H9 (cell line): Measurements from ENCODE around the gene CNPPD1. TPM values are rescaled to one million over a fixed set of nuclear protein-coding genes. Genes with fewer than 3 reads are reported as not detected.

Experiments
- DNase-seq: peaks from one replicate; pipeline ENCODE4 v3.0.0-alpha.2; 2017
- H2AFZ ChIP-seq: one replicate; pipeline ENCODE4 v1.6.1; 2013; ENCODE audit warnings: mild to moderate bottlenecking, low read length, control low read depth, moderate library complexity
- H2AK5ac ChIP-seq: 2 replicates; pipeline ENCODE4 v1.6.1; 2013; ENCODE audit warnings: low read length, control low read depth, mixed read lengths; ENCODE audit not compliant: insufficient read length
- H2BK120ac ChIP-seq: one replicate; pipeline ENCODE4 v1.6.1; 2013; ENCODE audit warnings: low read depth, mild to moderate bottlenecking, low read length, control low read depth, inconsistent platforms; ENCODE audit not compliant: poor library complexity, severe bottlenecking
- H2BK12ac ChIP-seq: 2 replicates; pipeline ENCODE4 v1.6.1; 2013; ENCODE audit warnings: low read length, control low read depth, mixed read lengths, low read depth; ENCODE audit not compliant: insufficient read length
- H2BK15ac ChIP-seq: 2 replicates; pipeline ENCODE4 v1.6.1; 2013; ENCODE audit warnings: low read depth, low read length, control low read depth
- H2BK20ac ChIP-seq: one replicate; pipeline ENCODE4 v1.6.1; 2013; ENCODE audit warnings: low read depth, mild to moderate bottlenecking, low read length, control low read depth, inconsistent platforms; ENCODE audit not compliant: poor library complexity, severe bottlenecking
- H2BK5ac ChIP-seq: 2 replicates; pipeline ENCODE4 v1.6.1; 2013; ENCODE audit warnings: low read length, control low read depth, mixed read lengths; ENCODE audit not compliant: insufficient read length
- H3K14ac ChIP-seq: 2 replicates; pipeline ENCODE4 v1.6.1; 2013; ENCODE audit warnings: low read length, control low read depth; ENCODE audit not compliant: insufficient read depth
- H3K18ac ChIP-seq: 2 replicates; pipeline ENCODE4 v1.6.1; 2013; ENCODE audit warnings: low read depth, mild to moderate bottlenecking, mixed read lengths, low read length, control low read depth; ENCODE audit not compliant: insufficient read length
- H3K23ac ChIP-seq: 2 replicates; pipeline ENCODE4 v1.6.1; 2013; ENCODE audit warnings: low read length, control low read depth, mixed read lengths, low read depth; ENCODE audit not compliant: insufficient read length
- H3K23me2 ChIP-seq: 2 replicates; pipeline ENCODE4 v1.6.1; 2013; ENCODE audit warnings: low read depth, mild to moderate bottlenecking, mixed read lengths, low read length, control low read depth; ENCODE audit not compliant: insufficient read length, poor library complexity, severe bottlenecking
- H3K27ac ChIP-seq: 2 replicates; pipeline ENCODE4 v1.5.1; 2013; ENCODE audit warnings: low read length, control low read depth, mixed read lengths, low read depth; ENCODE audit not compliant: insufficient read length
- H3K27me3 ChIP-seq: 2 replicates; pipeline ENCODE4 v1.6.1; 2013; ENCODE audit warnings: low read length, control low read depth, inconsistent platforms; ENCODE audit not compliant: insufficient read depth
- H3K4ac ChIP-seq: 2 replicates; pipeline ENCODE4 v1.6.1; 2013; ENCODE audit warnings: low read depth, mild to moderate bottlenecking, control low read depth, inconsistent platforms, low read length, moderate library complexity
- H3K4me1 ChIP-seq: 2 replicates; pipeline ENCODE4 v1.6.1; 2013; ENCODE audit warnings: low read length, control low read depth, inconsistent platforms; ENCODE audit not compliant: insufficient read depth
- H3K4me2 ChIP-seq: 2 replicates; pipeline ENCODE4 v1.6.1; 2013; ENCODE audit warnings: low read length, control low read depth, mixed read lengths; ENCODE audit not compliant: insufficient read length, insufficient read depth
- H3K56ac ChIP-seq: 2 replicates; pipeline ENCODE4 v1.6.1; 2013; ENCODE audit warnings: low read depth, mild to moderate bottlenecking, mixed read lengths, low read length, control low read depth; ENCODE audit not compliant: insufficient read length
- H3K79me1 ChIP-seq: 2 replicates; pipeline ENCODE4 v1.6.1; 2013; ENCODE audit warnings: low read depth, mild to moderate bottlenecking, moderate library complexity, low read length, control low read depth, inconsistent platforms; ENCODE audit not compliant: insufficient read depth, poor library complexity, severe bottlenecking
- H3K79me2 ChIP-seq: 2 replicates; pipeline ENCODE4 v1.6.1; 2013; ENCODE audit warnings: low read length, control low read depth, inconsistent platforms; ENCODE audit not compliant: insufficient read depth
- H3K9ac ChIP-seq: 2 replicates; pipeline ENCODE4 v1.6.1; 2013; ENCODE audit warnings: low read length, control low read depth, mixed read lengths; ENCODE audit not compliant: insufficient read length; ENCODE audit errors: extremely low read depth
- H3K9me3 ChIP-seq: one replicate; pipeline ENCODE4 v1.6.1; 2013; ENCODE audit warnings: low read depth, low read length, inconsistent platforms; ENCODE audit not compliant: control insufficient read depth
- H3T11ph ChIP-seq: one replicate; pipeline ENCODE4 v1.6.1; 2013; ENCODE audit warnings: mild to moderate bottlenecking, low read length, control low read depth, inconsistent platforms
- H4K20me1 ChIP-seq: one replicate; pipeline ENCODE4 v1.6.1; 2013; ENCODE audit not compliant: control insufficient read depth, insufficient read length, insufficient read depth
- H4K5ac ChIP-seq: 2 replicates; pipeline ENCODE4 v1.6.1; 2013; ENCODE audit warnings: low read depth, mild to moderate bottlenecking, mixed read lengths, low read length, control low read depth; ENCODE audit not compliant: insufficient read length
- H4K8ac ChIP-seq: replicated peaks from 2 replicates; pipeline ENCODE4 v1.6.1; 2013; ENCODE audit warnings: low read length, control low read depth, mixed read lengths, low read depth; ENCODE audit not compliant: insufficient read length
- H4K91ac ChIP-seq: 2 replicates; pipeline ENCODE4 v1.6.1; 2013; ENCODE audit warnings: low read depth, mild to moderate bottlenecking, moderate library complexity, mixed read lengths, low read length, control low read depth; ENCODE audit not compliant: insufficient read length
- H3K27ac Mint-ChIP-seq, 3 experiments: 2 replicates in 2 of 3; 3 replicates in 1 of 3; pipeline ENCODE4 v1.8.0; 2020 to 2021; ENCODE audit warnings: mixed read lengths in 3 of 3, mild to moderate bottlenecking in 1 of 3, moderate library complexity in 1 of 3
- H3K27me3 Mint-ChIP-seq: 2 replicates; pipeline ENCODE4 v1.8.0; 2021; ENCODE audit warnings: low read depth, mild to moderate bottlenecking, moderate library complexity, mixed read lengths
- H3K36me3 Mint-ChIP-seq, 3 experiments: 2 replicates in 2 of 3; 3 replicates in 1 of 3; pipeline ENCODE4 v1.8.0; 2020 to 2021; ENCODE audit warnings: low read depth in 3 of 3, mixed read lengths in 3 of 3; ENCODE audit not compliant: insufficient read depth in 1 of 3
- H3K4me1 Mint-ChIP-seq, 2 experiments: 2 replicates each; pipeline ENCODE4 v1.8.0; 2020; ENCODE audit warnings: mixed read lengths in 2 of 2
- H3K4me3 Mint-ChIP-seq, 2 experiments: 2 replicates in 1 of 2; 3 replicates in 1 of 2; pipeline ENCODE4 v1.8.0; 2020 to 2021; ENCODE audit warnings: mild to moderate bottlenecking in 2 of 2, mixed read lengths in 2 of 2, moderate library complexity in 1 of 2
- H3K9me3 Mint-ChIP-seq, 2 experiments: 2 replicates in 1 of 2; 3 replicates in 1 of 2; pipeline ENCODE4 v1.8.0; 2020; ENCODE audit warnings: mild to moderate bottlenecking in 2 of 2, mixed read lengths in 2 of 2, moderate library complexity in 1 of 2
- WGBS: extraction: QIAGEN DNeasy Blood & Tissue Kit; methylation state at CpG from one replicate; pipeline ENCODE4 v1.1.7; 2013; ENCODE audit warnings: missing lambda C conversion rate, low lambda C conversion rate, mixed read lengths; ENCODE audit not compliant: insufficient read length; ENCODE audit errors: extremely low coverage; 5-methylcytosine and 5-hydroxymethylcytosine counted together
- total RNA-seq: library from RNA; stranded (reverse); gene quantifications from 2 replicates; pipeline ENCODE4 v1.2.1, GENCODE V29; 2021
- TF ChIP-seq, protein P1 (sequence below): fragments of 200-600 bp; sonication (generic); conservative IDR thresholded peaks from 3 replicates; pipeline ENCODE4 v1.8.0; 2021; ENCODE audit warnings: antibody characterized with exemption, mild to moderate bottlenecking

The CNPPD1 gene
- total RNA-seq, 1 experiment from 2014 or later: 33.0 TPM

- Histone ChIP-seq H2BK120ac (no peak overlapping the region), H3K18ac (no peak overlapping the region), H4K20me1 (no peaks in the 10 kb centered on the region), H2BK12ac (no peak overlapping the region), H3K23ac (no peak overlapping the region), H3T11ph (no peak overlapping the region), H2AFZ (no peak overlapping the region), H3K9me3 (no peaks in the 10 kb centered on the region), H3K79me1 (no peaks in the 10 kb centered on the region), H3K4ac (no peak overlapping the region), H3K14ac (no peak overlapping the region), H4K91ac (no peak overlapping the region), H4K8ac (no peak overlapping the region), H3K23me2 (peaks cover 5% of the 10 kb centered on the region), H2BK5ac (no peak overlapping the region), H3K9ac (no peak overlapping the region), H2AK5ac (no peak overlapping the region), H2BK20ac (no peak overlapping the region), H3K4me1 (no peaks in the 10 kb centered on the region), H4K5ac (no peak overlapping the region), H3K27ac (no peak overlapping the region), H2BK15ac (no peak overlapping the region), H3K4me2 (no peak overlapping the region), H3K27me3 (no peaks in the 10 kb centered on the region; the same call in 1 of the 2 replicates), H3K56ac (no peak overlapping the region), H3K79me2 (no peaks in the 10 kb centered on the region)
- Mint-ChIP-seq H3K27me3 (peaks cover 11% of the 10 kb centered on the region), H3K27ac (no peak overlapping the region), H3K4me1 (peaks cover 15 to 22% of the 10 kb centered on the region in 2 experiments), H3K36me3 (peaks cover 3 to 12% (median 12%) of the 10 kb centered on the region in 3 experiments; a peak in 6 of 7 replicates), H3K4me3 (no peak overlapping the region), H3K9me3 (no peaks in the 10 kb centered on the region)
- no peak for DNase-seq
- WGBS: no CpG with 5 or more reads among the region's 4 CpGs
- TF ChIP-seq, protein P1, sequence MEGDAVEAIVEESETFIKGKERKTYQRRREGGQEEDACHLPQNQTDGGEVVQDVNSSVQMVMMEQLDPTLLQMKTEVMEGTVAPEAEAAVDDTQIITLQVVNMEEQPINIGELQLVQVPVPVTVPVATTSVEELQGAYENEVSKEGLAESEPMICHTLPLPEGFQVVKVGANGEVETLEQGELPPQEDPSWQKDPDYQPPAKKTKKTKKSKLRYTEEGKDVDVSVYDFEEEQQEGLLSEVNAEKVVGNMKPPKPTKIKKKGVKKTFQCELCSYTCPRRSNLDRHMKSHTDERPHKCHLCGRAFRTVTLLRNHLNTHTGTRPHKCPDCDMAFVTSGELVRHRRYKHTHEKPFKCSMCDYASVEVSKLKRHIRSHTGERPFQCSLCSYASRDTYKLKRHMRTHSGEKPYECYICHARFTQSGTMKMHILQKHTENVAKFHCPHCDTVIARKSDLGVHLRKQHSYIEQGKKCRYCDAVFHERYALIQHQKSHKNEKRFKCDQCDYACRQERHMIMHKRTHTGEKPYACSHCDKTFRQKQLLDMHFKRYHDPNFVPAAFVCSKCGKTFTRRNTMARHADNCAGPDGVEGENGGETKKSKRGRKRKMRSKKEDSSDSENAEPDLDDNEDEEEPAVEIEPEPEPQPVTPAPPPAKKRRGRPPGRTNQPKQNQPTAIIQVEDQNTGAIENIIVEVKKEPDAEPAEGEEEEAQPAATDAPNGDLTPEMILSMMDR: no peak
Measured at GRCh38 chr2:219158025-219158424, 18.7 kb downstream of the CNPPD1 start.
